IMR-90 (cell line): ENCODE data around the gene CDT1. TPM values are rescaled to one million over a fixed set of nuclear protein-coding genes. Genes with fewer than 3 reads are reported as not detected.

Source experiments
- ATAC-seq: fragments of 200-7000 bp; cut with Tn5 transposase; 2 replicates; pipeline ENCODE4 v1.9.1; 2020; ENCODE audit warnings: low read depth, mild to moderate bottlenecking, moderate library complexity
- BruUV-seq: library from RNA; stranded (reverse); fragments of 400-500 nt; replicated peaks from 2 replicates; lab custom pipeline; 2021; lab: Mats Ljungman, UMichigan
- CTCF ChIA-PET: fragments of 300-600 bp; formaldehyde crosslinking; extraction: SDS; loops from one replicate; lab custom pipeline; 2021; ENCODE audit warnings: antibody characterized with exemption; lab: Yijun Ruan, JAX
- POLR2A ChIA-PET: fragments of 300-600 bp; sonication (Branson Sonifier 250); formaldehyde crosslinking; loops from one replicate; lab custom pipeline; 2022; ENCODE audit warnings: antibody characterized with exemption; ENCODE audit not compliant: unreplicated experiment; lab: Charles Lee
- DNase-seq: peaks from one replicate; pipeline ENCODE4 v3.0.0; 2013
- H2AFZ ChIP-seq: replicated peaks from 2 replicates; pipeline ENCODE3; 2013; ENCODE audit warnings: low read length, mild to moderate bottlenecking; ENCODE audit not compliant: poor library complexity
- H2AK5ac ChIP-seq: 2 replicates; pipeline ENCODE4 v1.6.1; 2013; ENCODE audit warnings: low read depth, low read length, inconsistent platforms
- H2AK9ac ChIP-seq: replicated peaks from 2 replicates; pipeline ENCODE3; 2013; ENCODE audit warnings: mild to moderate bottlenecking, low read depth, low read length, moderate library complexity; ENCODE audit not compliant: poor library complexity
- H2BK120ac ChIP-seq: 2 replicates; pipeline ENCODE4 v1.6.1; 2013; ENCODE audit warnings: low read depth, low read length, inconsistent platforms
- H2BK15ac ChIP-seq: 3 replicates; pipeline ENCODE4 v1.6.1; 2013; ENCODE audit warnings: low read depth, low read length, inconsistent platforms
- H2BK20ac ChIP-seq: 2 replicates; pipeline ENCODE4 v1.6.1; 2013; ENCODE audit warnings: low read depth, mild to moderate bottlenecking, inconsistent platforms, low read length, moderate library complexity
- H2BK5ac ChIP-seq: 2 replicates; pipeline ENCODE4 v1.6.1; 2013; ENCODE audit warnings: mild to moderate bottlenecking, low read depth, low read length, inconsistent platforms; ENCODE audit not compliant: poor library complexity, severe bottlenecking
- H3K14ac ChIP-seq: replicated peaks from 2 replicates; pipeline ENCODE4 v1.6.1; 2013; ENCODE audit warnings: low read depth, low read length, inconsistent platforms
- H3K18ac ChIP-seq: 2 replicates; pipeline ENCODE4 v1.6.1; 2013; ENCODE audit warnings: low read depth, low read length, control low read depth
- H3K23ac ChIP-seq: 2 replicates; pipeline ENCODE4 v1.6.1; 2013; ENCODE audit warnings: low read depth, low read length, inconsistent platforms
- H3K27ac ChIP-seq: 2 replicates; pipeline ENCODE4 v1.5.1; 2013; ENCODE audit warnings: mild to moderate bottlenecking, control low read depth, low read length; ENCODE audit not compliant: insufficient read depth
- H3K27me3 ChIP-seq: 2 replicates; pipeline ENCODE4 v1.6.1; 2013; ENCODE audit warnings: low read length; ENCODE audit not compliant: control insufficient read depth, insufficient read depth
- H3K36me3 ChIP-seq: 2 replicates; pipeline ENCODE4 v1.6.1; 2013; ENCODE audit warnings: low read length, mixed read lengths; ENCODE audit not compliant: control insufficient read depth, insufficient read depth
- H3K4ac ChIP-seq: 2 replicates; pipeline ENCODE4 v1.6.1; 2013; ENCODE audit warnings: low read depth, low read length, inconsistent platforms
- H3K4me1 ChIP-seq: 2 replicates; pipeline ENCODE4 v1.6.1; 2013; ENCODE audit warnings: low read length, mixed read lengths; ENCODE audit not compliant: control insufficient read depth, insufficient read depth
- H3K4me2 ChIP-seq: 2 replicates; pipeline ENCODE4 v1.6.1; 2013; ENCODE audit warnings: low read depth, mild to moderate bottlenecking, control low read depth, low read length, moderate library complexity
- H3K4me3 ChIP-seq: 2 replicates; pipeline ENCODE4 v1.5.1; 2013; ENCODE audit warnings: low read depth, mild to moderate bottlenecking, control low read depth, low read length, moderate library complexity; ENCODE audit not compliant: insufficient read depth
- H3K56ac ChIP-seq: 2 replicates; pipeline ENCODE4 v1.6.1; 2013; ENCODE audit warnings: low read length, inconsistent platforms; ENCODE audit not compliant: insufficient read depth; ENCODE audit errors: extremely low read depth
- H3K79me1 ChIP-seq, 2 experiments: 2 replicates each; pipeline ENCODE4 v1.6.1; 2013; ENCODE audit warnings: low read length in 2 of 2, inconsistent platforms in 1 of 2, low read depth in 1 of 2
- H3K9ac ChIP-seq: 2 replicates; pipeline ENCODE4 v1.6.1; 2013; ENCODE audit warnings: low read depth, low read length, control low read depth
- H3K9me1 ChIP-seq: 2 replicates; pipeline ENCODE4 v1.6.1; 2013; ENCODE audit warnings: low read length, inconsistent platforms; ENCODE audit not compliant: insufficient read depth
- H3K9me3 ChIP-seq: 2 replicates; pipeline ENCODE4 v1.6.1; 2013; ENCODE audit warnings: low read length; ENCODE audit not compliant: control insufficient read depth, insufficient read depth
- H4K20me1 ChIP-seq: 2 replicates; pipeline ENCODE4 v1.6.1; 2013; ENCODE audit warnings: low read length, inconsistent platforms; ENCODE audit not compliant: insufficient read depth
- H4K5ac ChIP-seq: 2 replicates; pipeline ENCODE4 v1.6.1; 2013; ENCODE audit warnings: mild to moderate bottlenecking, low read depth, low read length, control low read depth
- H4K8ac ChIP-seq, 2 experiments: 2 replicates each; pipeline ENCODE4 v1.6.1; 2013; ENCODE audit warnings: low read depth in 2 of 2, low read length in 2 of 2, control low read depth in 1 of 2, inconsistent platforms in 1 of 2
- H4K91ac ChIP-seq: 2 replicates; pipeline ENCODE4 v1.6.1; 2013; ENCODE audit warnings: low read depth, low read length, inconsistent platforms; ENCODE audit not compliant: insufficient read depth
- NFE2L2 ChIP-seq: fragments of 150-350 bp; IDR thresholded peaks from 2 replicates; pipeline ENCODE4 v1.6.1; 2016; ENCODE audit warnings: low read depth, mild to moderate bottlenecking, low read length
- WGBS, 2 experiments: methylation state at CpG; one replicate each; pipeline versions ENCODE4 v1.1.5 to v1.1.7; 2013; ENCODE audit warnings: missing lambda C conversion rate in 2 of 2; ENCODE audit not compliant: insufficient read length in 1 of 2; ENCODE audit errors: extremely low coverage in 2 of 2; 5-methylcytosine and 5-hydroxymethylcytosine counted together
- dilution Hi-C: fragments of 300-500 bp; cut with HindIII; formaldehyde crosslinking; loops from one replicate; pipeline ENCODE4 v1.14.3; 2018; ENCODE audit warnings: low sequenced_read_pairs; ENCODE audit not compliant: unreplicated experiment
- in situ Hi-C: fragments of 300-500 bp; cut with MboI; formaldehyde crosslinking; loops from 3 replicates; pipeline ENCODE4 v1.14.3; 2019; ENCODE audit warnings: low sequenced_read_pairs, inconsistent platforms, mixed read lengths
- intact Hi-C: fragments of 100-400 bp; cut with micrococcal nuclease; formaldehyde crosslinking; loops from 2 replicates; pipeline ENCODE4 v1.10.0; 2022
- polyA plus RNA-seq, 3 experiments: library from polyadenylated mRNA; depleted of rRNA; stranded (reverse); fragments of >200 nt; gene quantifications; 2 replicates each; pipeline ENCODE4 v1.2.3, GENCODE V29; 2012; ENCODE audit warnings: low replicate concordance in 1 of 3
- total RNA-seq: library from RNA; depleted of rRNA; stranded (reverse); fragments of >200 nt; gene quantifications from 2 replicates; pipeline ENCODE4 v1.2.3, GENCODE V29; 2012
- TF ChIP-seq, protein P1 (sequence below): conservative IDR thresholded peaks from 2 replicates; pipeline ENCODE4 v1.5.1; 2012; ENCODE audit warnings: mild to moderate bottlenecking, low read depth, low read length, improper control_type of control experiment

CDT1 gene
- total and polyA plus RNA-seq, 2 of the 4 experiments (the other 2 are of a cell fraction), result 3.2 to 11.8 TPM

DNA sequence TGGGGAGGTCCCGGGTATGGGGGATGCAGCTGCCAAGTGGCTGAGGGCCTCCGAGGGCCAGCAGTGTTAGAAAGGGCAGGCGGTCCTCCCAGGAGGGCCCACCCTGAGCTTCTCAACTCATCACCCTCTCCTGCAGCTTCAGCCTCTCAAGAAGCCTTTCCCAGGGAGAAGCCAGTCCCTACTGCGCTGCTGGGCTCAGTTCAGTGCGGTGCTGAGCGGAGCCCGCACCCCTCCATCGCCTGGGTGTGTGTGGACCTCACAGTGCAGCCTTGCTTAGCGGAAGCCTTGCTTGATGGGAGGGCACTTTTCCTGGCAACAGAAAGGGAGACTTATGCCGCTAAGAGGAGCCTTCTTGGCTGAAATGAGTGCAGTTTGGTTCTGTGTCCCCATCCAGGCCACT, 11.6 kb downstream of the CDT1 start:
- intact Hi-C loops, result no loop called here
- 100% methylated on average over 1 of the region's 10 CpGs; no CpG with 5 or more reads in 1 of the 2 experiments for WGBS, 2 experiments
- H4K91ac ChIP-seq, result no peak overlapping the region
- no peak overlapping the region for H2BK120ac ChIP-seq
- H2BK15ac ChIP-seq, result no peak overlapping the region
- H3K56ac ChIP-seq, result no peak overlapping the region
- no peak overlapping the region for H3K27ac ChIP-seq
- H3K79me1 ChIP-seq, result peaks cover 0 to 14% of the 10 kb centered on the region in 2 experiments; a peak in 2 of 4 replicates
- no peak overlapping the region for H3K23ac ChIP-seq
- H3K18ac ChIP-seq, result no peak overlapping the region
- in situ Hi-C loops, result no loop called here
- no peak overlapping the region for H3K4ac ChIP-seq
- no peak overlapping the region for H3K4me3 ChIP-seq
- no peak for DNase-seq
- no peak overlapping the region for H2AFZ ChIP-seq
- no peak overlapping the region for H4K5ac ChIP-seq
- H4K8ac ChIP-seq, result no peak overlapping the region
- no peak overlapping the region for H2AK9ac ChIP-seq
- H3K4me1 ChIP-seq, result peaks cover 20% of the 10 kb centered on the region
- H2BK20ac ChIP-seq, result no peak overlapping the region
- no peak overlapping the region for H3K14ac ChIP-seq
- dilution Hi-C loops, result no loop called here
- no peak overlapping the region for H2BK5ac ChIP-seq
- H3K9me3 ChIP-seq, result no peaks in the 10 kb centered on the region
- no peak for ATAC-seq
- H3K9ac ChIP-seq, result no peak overlapping the region
- H3K27me3 ChIP-seq, result no peaks in the 10 kb centered on the region
- TF ChIP-seq, protein P1, sequence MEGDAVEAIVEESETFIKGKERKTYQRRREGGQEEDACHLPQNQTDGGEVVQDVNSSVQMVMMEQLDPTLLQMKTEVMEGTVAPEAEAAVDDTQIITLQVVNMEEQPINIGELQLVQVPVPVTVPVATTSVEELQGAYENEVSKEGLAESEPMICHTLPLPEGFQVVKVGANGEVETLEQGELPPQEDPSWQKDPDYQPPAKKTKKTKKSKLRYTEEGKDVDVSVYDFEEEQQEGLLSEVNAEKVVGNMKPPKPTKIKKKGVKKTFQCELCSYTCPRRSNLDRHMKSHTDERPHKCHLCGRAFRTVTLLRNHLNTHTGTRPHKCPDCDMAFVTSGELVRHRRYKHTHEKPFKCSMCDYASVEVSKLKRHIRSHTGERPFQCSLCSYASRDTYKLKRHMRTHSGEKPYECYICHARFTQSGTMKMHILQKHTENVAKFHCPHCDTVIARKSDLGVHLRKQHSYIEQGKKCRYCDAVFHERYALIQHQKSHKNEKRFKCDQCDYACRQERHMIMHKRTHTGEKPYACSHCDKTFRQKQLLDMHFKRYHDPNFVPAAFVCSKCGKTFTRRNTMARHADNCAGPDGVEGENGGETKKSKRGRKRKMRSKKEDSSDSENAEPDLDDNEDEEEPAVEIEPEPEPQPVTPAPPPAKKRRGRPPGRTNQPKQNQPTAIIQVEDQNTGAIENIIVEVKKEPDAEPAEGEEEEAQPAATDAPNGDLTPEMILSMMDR, result no peak
- TF ChIP-seq NFE2L2, result no peak
- ChIA-PET CTCF (interaction anchor here (1.7 kb wide), 1 partner anchor 42 kb away, joined by 4 read pairs; no protein-coding TSS in a partner anchor), POLR2A (no interaction called here)
- peaks cover 10% of the 10 kb centered on the region for H4K20me1 ChIP-seq
- BruUV-seq, result no TSS peak
- H3K4me2 ChIP-seq, result no peak overlapping the region
- no peak overlapping the region for H2AK5ac ChIP-seq
- H3K36me3 ChIP-seq, result peaks cover under 1% of the 10 kb centered on the region; the same call in 1 of the 2 replicates
- peaks cover 5% of the 10 kb centered on the region for H3K9me1 ChIP-seq
